ENCODE measurements around the gene FLCN. TPM values are rescaled to one million over a fixed set of nuclear protein-coding genes. Genes with fewer than 3 reads are reported as not detected.

The FLCN gene
- total and polyA plus RNA-seq, 12 donors = 16.0 to 78.2 (median 35.8) TPM

DNA sequence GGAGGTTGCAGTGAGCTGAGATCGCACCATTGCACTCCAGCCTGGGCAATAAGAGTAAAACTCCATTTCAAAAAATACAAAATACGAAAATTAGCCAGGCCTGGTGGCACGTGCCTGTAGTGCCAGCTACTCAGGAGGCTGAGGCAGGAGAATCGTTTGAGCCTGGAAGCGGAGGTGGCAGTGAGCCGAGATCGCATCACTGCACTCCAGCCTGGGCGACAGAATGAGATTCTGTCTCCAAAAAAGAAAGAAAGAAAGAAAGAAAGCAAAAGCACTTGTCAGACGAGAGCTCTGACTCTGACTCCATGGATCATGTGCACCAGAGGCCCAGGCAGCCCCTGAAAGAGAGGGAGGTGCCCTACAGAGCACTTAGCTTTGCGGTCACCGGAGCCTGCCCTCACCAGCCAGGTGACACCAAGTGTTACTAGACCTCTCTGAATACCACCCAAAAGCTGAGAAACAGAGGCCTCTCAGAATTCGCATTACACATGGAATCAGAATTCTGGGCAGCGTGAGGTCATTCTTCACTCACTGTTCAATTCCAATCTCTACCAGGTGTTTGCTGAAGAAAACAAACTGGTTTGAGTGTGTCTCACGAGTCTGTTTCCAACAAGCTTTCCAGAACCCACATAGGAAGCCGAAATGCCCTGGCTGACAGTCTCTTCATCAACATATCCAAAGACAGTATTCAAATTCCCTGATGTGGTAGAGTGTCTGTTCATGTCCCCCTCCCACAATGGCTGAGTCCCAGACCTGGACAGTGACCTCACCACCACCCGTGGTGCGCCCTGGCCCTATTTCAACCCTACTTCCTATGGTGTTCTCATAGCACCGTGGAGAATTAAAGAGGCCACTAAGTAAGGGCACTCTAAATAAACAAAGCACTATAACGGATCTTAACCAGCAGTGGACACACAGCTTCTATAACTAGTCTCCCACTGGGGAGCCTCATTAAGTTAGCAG, 1.5 kb downstream of the FLCN start:
- peaks cover 2 to 56% (median 37%) of the 10 kb centered on the region in 9 donors for H3K4me1 ChIP-seq

DNA sequence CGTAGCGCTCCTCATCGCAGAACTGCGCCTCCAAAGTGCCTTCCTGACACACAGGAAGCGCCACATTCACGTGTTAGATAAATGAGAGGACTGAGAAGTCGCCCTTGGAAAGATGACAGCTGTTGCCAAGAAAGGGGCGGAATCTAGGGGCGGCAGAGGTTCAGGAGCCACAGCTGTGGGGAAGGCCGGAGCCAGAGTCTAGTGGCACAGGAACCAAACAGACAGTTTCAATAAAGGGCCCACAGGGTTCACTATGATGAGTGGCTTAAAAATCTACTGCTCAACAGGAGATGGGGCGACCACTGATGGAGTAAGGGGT, 4.7 kb downstream of the FLCN start:
- H3K4me1 ChIP-seq = peaks cover 2 to 73% (median 51%) of the 10 kb centered on the region in 9 donors
- intact Hi-C loops (cut with DNase I) = loop anchor here in 6 of 10 donors (10.0 kb wide), 3 partner anchors 77 to 227 kb away; no protein-coding TSS in a partner anchor
- ATAC-seq = no peak

More for the DNA sequence above, 1.5 kb downstream of the FLCN start:
- DNase-seq = no peak
- intact Hi-C loops (cut with DNase I) = loop anchor here in 8 of 10 donors (2.0 to 10.0 kb wide), 8 partner anchors 47 to 233 kb away; partner anchors contain the start of gene COPS3 (in 1 of the 8)
- ATAC-seq = peak in 4 of 8 donors; percentile 8 to 10 (median 9)
- TF ChIP-seq, protein P1, sequence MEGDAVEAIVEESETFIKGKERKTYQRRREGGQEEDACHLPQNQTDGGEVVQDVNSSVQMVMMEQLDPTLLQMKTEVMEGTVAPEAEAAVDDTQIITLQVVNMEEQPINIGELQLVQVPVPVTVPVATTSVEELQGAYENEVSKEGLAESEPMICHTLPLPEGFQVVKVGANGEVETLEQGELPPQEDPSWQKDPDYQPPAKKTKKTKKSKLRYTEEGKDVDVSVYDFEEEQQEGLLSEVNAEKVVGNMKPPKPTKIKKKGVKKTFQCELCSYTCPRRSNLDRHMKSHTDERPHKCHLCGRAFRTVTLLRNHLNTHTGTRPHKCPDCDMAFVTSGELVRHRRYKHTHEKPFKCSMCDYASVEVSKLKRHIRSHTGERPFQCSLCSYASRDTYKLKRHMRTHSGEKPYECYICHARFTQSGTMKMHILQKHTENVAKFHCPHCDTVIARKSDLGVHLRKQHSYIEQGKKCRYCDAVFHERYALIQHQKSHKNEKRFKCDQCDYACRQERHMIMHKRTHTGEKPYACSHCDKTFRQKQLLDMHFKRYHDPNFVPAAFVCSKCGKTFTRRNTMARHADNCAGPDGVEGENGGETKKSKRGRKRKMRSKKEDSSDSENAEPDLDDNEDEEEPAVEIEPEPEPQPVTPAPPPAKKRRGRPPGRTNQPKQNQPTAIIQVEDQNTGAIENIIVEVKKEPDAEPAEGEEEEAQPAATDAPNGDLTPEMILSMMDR (IDR thresholded peaks at IDR 0.05) = no peak
- Histone ChIP-seq H3K36me3 (peaks cover 0 to 28% (median 14%) of the 10 kb centered on the region in 9 donors), H3K27ac (peak overlapping the region in 9 of 10 donors; percentile 97 to 99 (median 98)), H3K27me3 (no peaks in the 10 kb centered on the region), H3K4me3 (peak overlapping the region; percentile 85 to 100 (median 94)), H3K9me3 (no peaks in the 10 kb centered on the region)
- WGBS, 2 donors = 45 to 46% methylated on average over 19 of the region's 19 CpGs

DNA sequence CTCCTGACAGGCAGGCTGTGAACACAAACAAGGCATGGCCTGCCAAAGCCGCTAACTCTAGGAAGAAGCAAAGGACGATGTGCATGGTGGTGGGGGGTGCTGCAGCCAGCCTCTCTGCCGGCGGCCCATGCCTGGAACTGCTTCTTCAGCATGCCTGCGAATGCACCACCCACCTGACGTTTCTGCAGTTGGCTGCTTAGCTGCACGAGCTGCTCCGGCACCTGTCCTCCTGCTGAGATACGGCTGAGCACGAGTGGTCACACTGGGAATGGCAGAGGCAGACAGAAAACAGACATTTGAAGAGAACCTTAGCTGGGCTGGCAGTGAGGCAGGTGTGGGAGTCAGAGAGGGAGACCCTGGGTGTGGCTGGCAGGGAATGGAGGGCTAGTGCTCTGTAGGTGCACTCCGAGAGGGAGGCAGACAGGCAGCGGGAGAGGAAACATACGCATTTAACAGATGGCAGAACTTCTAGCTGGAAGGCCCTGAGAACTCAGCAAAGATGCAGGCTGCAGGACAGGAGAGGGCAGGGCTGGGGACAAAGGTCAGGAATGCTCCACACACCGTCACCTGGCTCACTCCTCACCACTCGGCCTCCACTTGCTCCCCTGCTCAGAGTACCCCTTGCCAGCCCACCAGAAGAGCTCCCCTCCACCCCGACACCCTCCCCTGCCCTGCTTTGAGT, 5.2 kb downstream of the FLCN start:
- WGBS, 2 donors = 58 to 65% methylated on average over 16 of the region's 16 CpGs

More for the DNA sequence above, 4.7 kb downstream of the FLCN start:
- no peak for DNase-seq
- Histone ChIP-seq H3K27me3 (no peaks in the 10 kb centered on the region), H3K9me3 (no peaks in the 10 kb centered on the region), H3K27ac (peak overlapping the region in 7 of 10 donors; percentile 1 to 53 (median 34)), H3K36me3 (peaks cover 0 to 60% (median 33%) of the 10 kb centered on the region in 9 donors), H3K4me3 (no peak overlapping the region)
- 37 to 53% methylated on average over 11 of the region's 11 CpGs for WGBS, 2 donors
- TF ChIP-seq, protein P1 (IDR thresholded peaks at IDR 0.05) = no peak

More for the DNA sequence above, 5.2 kb downstream of the FLCN start:
- Histone ChIP-seq H3K36me3 (peaks cover 0 to 65% (median 38%) of the 10 kb centered on the region in 9 donors), H3K27me3 (no peaks in the 10 kb centered on the region), H3K9me3 (no peaks in the 10 kb centered on the region), H3K27ac (peak overlapping the region in 6 of 10 donors; percentile 1 to 53 (median 28)), H3K4me3 (no peak overlapping the region), H3K4me1 (peaks cover 2 to 73% (median 51%) of the 10 kb centered on the region in 9 donors)
- DNase-seq (no peak), ATAC-seq (no peak)
- intact Hi-C loops (cut with DNase I) = loop anchor here in 6 of 10 donors (10.0 kb wide), 3 partner anchors 77 to 227 kb away; no protein-coding TSS in a partner anchor
- TF ChIP-seq, protein P1 (IDR thresholded peaks at IDR 0.05) = no peak

All from heart right ventricle (tissue), 16 donors.